ENCODE measurements around the gene CLDND1.

CLDND1 gene

GRCh38 chr3:98513091-98513511 is 9.6 kb downstream of the CLDND1 start:
- no peak for DNase-seq

DNA sequence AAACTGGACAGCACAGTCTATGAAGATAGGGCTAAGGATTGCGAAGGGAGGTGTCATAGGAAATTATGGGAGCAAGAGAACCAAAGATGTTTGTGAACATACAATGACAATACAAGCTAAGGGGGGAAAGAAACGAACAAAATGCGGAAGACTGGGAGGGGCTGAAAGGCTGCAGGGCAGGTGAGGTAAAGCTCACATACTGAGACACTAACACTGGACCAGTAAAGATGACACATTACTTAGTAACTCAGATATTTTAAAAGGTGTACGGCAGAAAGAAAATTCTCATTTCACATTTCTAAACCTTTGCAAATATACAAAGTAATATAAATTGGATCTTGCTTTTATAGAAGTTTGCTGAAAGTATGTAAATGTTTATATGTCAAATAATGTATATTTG is 10.1 kb downstream of the CLDND1 start:
- no peak for DNase-seq

GRCh38 chr3:98508582-98508981 is 14.1 kb downstream of the CLDND1 start:
- DNase-seq: no peak

GRCh38 chr3:98504539-98504938 is 18.2 kb downstream of the CLDND1 start:
- DNase-seq: no peak

DNA sequence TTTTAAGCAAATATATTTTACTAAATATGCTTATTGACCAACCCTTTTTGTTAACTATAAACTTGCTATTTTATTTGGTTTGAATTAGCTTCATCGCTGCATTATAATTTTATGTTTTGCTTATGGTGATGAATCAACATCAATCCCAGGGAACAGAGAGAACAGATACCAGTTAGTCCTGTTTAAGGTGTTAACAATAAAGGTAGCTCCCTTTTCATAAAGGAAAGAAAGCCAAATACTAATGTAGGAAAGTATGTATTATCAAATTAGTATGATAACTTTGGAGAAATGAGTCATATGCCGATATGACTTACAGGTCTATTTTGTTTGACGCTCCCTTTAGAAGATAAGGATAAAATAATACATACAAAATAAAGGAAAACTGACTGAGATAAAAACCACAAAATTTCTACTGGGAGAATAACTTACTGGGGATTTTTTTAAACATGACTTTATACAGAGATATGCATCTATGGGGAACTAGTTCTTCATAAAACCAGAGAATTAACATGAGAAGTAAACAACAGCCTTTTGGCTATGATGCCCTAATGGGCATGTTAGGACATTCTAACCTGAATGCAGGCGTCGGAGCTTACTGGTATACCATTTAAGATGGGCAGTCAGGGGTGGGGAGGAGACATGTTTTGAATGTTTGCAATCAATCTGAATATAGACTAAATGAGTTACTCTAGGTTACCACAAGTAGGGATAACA is 20.7 kb downstream of the CLDND1 start:
- no peak for DNase-seq

GRCh38 chr3:98501270-98501669 is 21.4 kb downstream of the CLDND1 start:
- DNase-seq: no peak

DNA sequence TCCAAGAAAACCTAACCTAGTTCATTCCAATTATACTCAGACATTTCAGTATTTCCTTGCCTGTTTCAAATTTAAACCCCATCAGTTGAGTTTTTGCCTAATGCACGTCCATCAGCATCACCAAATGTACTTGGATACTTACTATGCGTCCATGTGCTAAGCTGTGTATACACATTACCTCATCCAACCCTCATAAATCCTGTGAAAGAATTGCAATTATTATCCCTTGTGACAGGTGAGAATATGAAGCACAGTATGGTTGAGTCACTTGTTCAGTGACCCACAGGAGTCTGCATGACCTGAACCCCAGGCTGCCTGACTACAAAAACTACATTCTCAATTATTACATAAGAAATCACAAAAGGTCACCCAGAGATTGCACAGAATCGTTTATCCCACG is 22.7 kb downstream of the CLDND1 start:
- DNase-seq: no peak

GRCh38 chr3:98497381-98497780 is 25.3 kb downstream of the CLDND1 start, which contains the start of gene OR5K2:
Gene OR5K2, plus strand, starts transcription at chr3:98497681. Its CDS starts 0 bp downstream, at chr3:98497681.
- DNase-seq: no peak

GRCh38 chr3:98483626-98484025 is 39.1 kb downstream of the CLDND1 start:
- no peak for DNase-seq

- no peak for DNase-seq
These were observed 39.8 kb downstream of the CLDND1 start for GRCh38 chr3:98482717-98483482.
